RPMI7951 (cell line): ENCODE results near the gene DPEP3. TPM values are rescaled to one million over a fixed set of nuclear protein-coding genes. Genes with fewer than 3 reads are reported as not detected.
"Not testable (repeated sequence)": the region's sequence is repeated elsewhere in the genome, so short reads cannot be mapped to it uniquely, and the experiment has no call there.

Experiments
- DNase-seq: peaks from one replicate; pipeline ENCODE4 v3.0.0-alpha.2; 2012; ENCODE audit warnings: low read depth
- total RNA-seq: library from RNA; depleted of rRNA; stranded (reverse); fragments of >200 nt; shearing (Covaris generic); gene quantifications from 2 replicates; pipeline ENCODE4 v1.2.3, GENCODE V29; 2014; rRNA removed

The DPEP3 gene, protein sequence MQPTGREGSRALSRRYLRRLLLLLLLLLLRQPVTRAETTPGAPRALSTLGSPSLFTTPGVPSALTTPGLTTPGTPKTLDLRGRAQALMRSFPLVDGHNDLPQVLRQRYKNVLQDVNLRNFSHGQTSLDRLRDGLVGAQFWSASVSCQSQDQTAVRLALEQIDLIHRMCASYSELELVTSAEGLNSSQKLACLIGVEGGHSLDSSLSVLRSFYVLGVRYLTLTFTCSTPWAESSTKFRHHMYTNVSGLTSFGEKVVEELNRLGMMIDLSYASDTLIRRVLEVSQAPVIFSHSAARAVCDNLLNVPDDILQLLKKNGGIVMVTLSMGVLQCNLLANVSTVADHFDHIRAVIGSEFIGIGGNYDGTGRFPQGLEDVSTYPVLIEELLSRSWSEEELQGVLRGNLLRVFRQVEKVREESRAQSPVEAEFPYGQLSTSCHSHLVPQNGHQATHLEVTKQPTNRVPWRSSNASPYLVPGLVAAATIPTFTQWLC
- total RNA-seq: not detected in 2 replicates

- no peak for DNase-seq
These were observed at the start of gene DPEP3 for GRCh38 chr16:67979955-67980678. TSS of gene DPEP3 (minus strand) at chr16:67980499. CDS start at chr16:67980380, 119 bp downstream.

GRCh38 chr16:68028996-68029395, 48.7 kb upstream of the DPEP3 start:
- DNase-seq: no peak

- DNase-seq: peak; percentile 88
These were observed 42.6 kb upstream of the DPEP3 start, which contains the start of the genes DDX28 and DUS2 for GRCh38 chr16:68022728-68023537. TSS of gene DDX28 (minus strand) at chr16:68023232. CDS start at chr16:68023202, 30 bp downstream. TSS of gene DUS2 (plus strand) at chr16:68023284. CDS start at chr16:68038024, 14,740 bp downstream.

DNA sequence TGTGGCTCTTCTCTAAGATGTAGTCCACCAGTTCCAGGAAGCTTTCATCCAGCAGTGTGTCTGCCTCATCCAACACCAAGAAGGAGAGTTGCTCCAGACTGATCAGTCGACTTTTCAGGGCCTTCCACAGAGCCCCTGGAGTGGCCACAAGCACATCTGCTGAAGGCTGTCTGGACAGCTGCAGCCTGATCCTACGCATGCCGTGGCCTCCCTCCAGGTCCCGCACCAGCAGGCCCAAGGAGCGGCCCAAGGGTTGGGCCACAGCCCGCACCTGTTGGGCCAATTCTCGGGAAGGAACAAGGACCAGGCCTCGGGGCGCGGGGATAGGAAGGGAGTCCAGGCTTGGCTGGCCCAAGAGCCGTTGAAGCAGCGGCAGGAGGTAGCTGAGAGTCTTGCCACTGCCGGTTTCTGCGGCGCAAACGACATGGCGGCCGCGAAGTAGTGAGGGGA, 42.0 kb upstream of the DPEP3 start:
- DNase-seq: no peak

DNA sequence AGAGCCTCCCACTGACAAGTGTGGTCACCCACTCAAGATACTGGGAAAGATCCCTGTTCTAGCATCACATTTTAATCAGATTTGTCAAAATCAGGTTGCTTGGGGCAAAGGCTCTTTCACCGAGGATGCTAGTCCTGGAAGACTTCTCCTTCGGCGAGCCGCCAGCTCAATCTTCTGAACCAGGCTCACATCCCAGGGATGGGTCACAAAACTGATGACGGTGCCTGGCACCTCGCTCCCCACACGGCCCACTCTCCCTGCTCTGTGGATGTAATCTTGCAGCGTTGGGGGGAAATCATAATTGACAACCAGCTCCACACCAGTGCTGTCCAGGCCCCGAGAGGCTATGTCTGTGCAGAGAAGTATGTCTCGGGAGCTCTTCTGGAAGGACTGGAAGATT, 41.2 kb upstream of the DPEP3 start:
- no peak for DNase-seq

DNA sequence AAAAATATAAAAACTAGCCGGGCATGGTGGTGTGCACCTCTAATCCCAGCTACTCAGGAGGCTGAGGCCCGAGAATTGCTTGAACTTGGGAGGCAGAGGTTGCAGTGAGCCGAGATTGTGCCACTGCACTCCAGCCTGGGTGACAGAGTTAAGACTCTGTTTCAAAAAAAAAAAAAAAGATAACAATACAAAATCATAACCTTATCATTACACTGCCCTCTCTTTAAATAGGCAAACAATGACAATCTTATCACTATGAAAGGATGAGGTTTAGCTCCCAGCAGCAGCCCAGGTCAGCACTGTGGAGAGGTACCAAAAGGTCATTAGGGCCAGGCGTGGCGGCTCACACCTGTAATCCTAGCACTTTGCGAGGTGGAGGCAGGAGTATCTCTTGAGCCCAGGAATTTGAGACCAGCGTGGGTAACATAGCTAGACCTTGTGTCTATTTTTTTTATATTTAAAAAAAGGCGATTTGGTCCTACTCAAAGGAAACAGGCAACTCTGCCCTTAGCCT, 38.9 kb upstream of the DPEP3 start:
- no peak for DNase-seq

- no peak for DNase-seq
These were observed 35.4 kb upstream of the DPEP3 start, which contains the start of gene DPEP2NB for GRCh38 chr16:68015681-68016080. TSS of gene DPEP2NB (minus strand) at chr16:68015911. CDS start at chr16:68015770, 141 bp downstream.

DNA sequence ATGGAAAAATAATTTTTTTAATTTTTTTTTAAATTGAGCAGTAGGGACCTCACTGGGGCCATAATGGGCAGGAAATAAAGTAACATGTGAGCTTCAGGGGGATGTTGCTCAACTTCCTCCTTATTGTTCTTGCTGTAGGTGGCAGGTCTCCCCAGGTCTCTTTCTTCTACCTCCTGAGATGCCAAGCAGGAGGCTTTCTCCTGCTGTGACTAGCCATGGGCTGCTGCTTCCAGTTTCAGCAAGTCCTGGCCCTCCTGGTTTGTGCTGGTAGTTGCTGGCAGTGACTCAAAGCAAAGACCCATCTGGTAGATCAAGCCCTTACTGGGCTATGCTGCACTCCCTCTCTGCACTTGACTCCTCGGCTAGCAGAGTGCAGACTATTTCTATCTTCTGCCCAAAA, 33.1 kb upstream of the DPEP3 start:
- no peak for DNase-seq

GRCh38 chr16:68009872-68010271, 29.6 kb upstream of the DPEP3 start:
- not testable (repeated sequence) for DNase-seq

DNA sequence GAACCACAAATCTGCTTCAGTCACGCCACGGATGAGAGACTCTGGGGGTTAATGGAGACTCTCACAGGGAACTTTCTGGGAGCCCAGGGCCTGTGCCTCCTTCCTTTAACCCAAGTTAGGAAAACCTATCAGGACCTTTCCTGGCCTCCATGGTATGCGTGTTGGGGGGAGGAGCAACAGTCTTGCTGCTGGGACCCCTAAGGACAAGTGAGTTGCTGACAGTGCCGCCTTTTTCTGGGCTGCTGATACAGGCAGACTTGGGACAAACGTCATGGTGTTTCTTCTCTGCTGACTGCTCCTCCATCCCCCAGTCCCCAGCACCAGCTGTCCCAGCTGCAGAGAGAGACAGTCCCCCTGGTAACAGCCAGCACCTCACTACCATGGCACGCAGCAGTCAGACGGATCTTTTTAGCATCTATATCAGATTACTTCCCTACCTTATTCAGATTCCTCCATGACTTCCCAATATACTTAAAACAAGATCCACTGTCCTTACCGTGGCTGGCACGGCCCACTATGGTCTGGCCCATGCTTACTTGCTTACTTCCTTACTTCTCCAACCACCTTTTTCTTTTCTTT, 28.9 kb upstream of the DPEP3 start:
- no peak for DNase-seq

GRCh38 chr16:68005786-68006286, 25.5 kb upstream of the DPEP3 start:
- no peak for DNase-seq

GRCh38 chr16:68005211-68005610, 24.9 kb upstream of the DPEP3 start:
- no peak for DNase-seq

GRCh38 chr16:68003031-68003430, 22.7 kb upstream of the DPEP3 start:
- no peak for DNase-seq

DNA sequence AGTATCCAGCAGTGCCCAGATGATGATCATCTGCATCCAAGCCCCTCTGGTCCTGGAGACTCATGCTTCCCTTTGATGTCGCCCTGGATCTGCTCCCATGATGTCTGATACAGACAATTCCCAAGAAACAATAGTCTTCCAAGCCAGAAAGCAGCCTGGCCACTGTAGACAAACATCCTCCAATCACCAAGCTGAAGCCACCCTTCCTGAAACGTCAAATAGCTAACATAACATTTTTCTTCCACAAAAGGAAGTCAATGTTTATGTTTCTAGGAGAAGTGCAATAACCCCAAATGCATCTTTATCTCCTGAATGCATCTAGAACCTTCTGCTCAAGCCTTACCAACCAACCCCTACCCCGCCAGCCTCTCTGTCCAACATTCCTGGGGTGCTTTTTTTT, 20.2 kb upstream of the DPEP3 start:
- no peak for DNase-seq

DNA sequence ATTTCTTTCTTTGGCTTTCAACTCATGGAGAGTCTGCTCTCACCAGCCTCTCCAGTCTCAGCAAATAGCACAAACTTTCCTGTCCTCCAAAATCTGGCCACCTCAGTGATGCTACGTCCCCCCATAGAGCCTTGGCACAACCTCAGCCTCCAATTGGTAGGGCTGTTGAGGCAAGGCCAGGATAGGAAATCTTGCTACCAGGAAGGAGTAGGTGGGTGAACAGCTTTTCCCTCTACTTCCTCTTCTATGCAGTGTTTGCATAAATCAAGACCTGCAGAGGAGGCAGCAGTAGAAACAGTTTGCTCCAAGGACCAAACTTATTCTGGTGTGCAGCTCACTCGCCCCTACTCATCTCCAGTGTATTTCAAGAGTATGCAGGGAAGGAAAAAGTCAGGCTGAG, 19.7 kb upstream of the DPEP3 start:
- DNase-seq: no peak

GRCh38 chr16:67998779-67999688, 18.7 kb upstream of the DPEP3 start, which contains the start of gene DPEP2:
TSS of gene DPEP2 (minus strand) at chr16:67999484. CDS start at chr16:67993212, 6,272 bp downstream.
- not testable (repeated sequence) for DNase-seq

DNA sequence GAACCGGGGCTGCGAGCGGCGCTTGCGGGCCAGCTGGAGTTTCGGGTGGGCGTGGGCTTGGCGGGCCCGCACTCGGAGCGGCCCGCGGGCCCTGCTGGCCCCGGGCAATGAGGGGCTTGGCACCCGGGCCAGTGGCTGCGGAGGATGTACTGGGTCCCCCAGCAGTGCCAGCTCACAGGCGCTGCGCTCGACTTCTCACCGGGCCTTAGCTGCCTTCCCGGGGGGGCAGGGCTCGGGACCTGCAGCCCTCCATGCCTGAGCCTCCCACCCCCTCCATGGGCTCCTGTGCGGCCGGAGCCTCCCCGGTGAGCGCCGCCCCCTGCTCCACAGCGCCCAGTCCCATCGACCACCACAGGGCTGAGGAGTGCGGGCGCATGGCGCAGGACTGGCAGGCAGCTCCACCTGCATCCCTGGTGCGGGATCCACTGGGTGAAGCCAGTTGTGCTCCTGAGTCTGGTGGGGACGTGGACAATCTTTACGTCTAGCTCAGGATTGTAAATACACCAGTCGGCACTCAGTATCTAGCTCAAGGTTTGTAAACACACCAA, 18.0 kb upstream of the DPEP3 start:
- DNase-seq: not testable (repeated sequence)

- no peak for DNase-seq
These were observed 16.4 kb upstream of the DPEP3 start for GRCh38 chr16:67996666-67997065.

GRCh38 chr16:67995423-67995822, 15.1 kb upstream of the DPEP3 start:
- DNase-seq: no peak
